Uterus (tissue), 4 donors: ENCODE measurements around the gene PLA2G2D. TPM values are rescaled to one million over a fixed set of nuclear protein-coding genes. Genes with fewer than 3 reads are reported as not detected.

ENCODE experiments used
- DNase-seq, 2 donors: peaks; one replicate each; pipeline ENCODE4 v3.0.0-alpha.2; 2019 to 2020
- H3K27ac ChIP-seq, 2 donors: fragments of 200-600 bp; sonication (generic); 1 replicate in 1 of 2; 2 replicates in 1 of 2; pipeline ENCODE4 v1.5.1; 2016 to 2018
- H3K27me3 ChIP-seq, 2 donors: fragments of 200-600 bp; sonication (generic); one replicate each; pipeline ENCODE4 v1.5.1; 2018 to 2019; ENCODE audit warnings: control low read depth in 1 of 2
- H3K36me3 ChIP-seq, 2 donors: fragments of 200-600 bp; sonication (generic); one replicate each; pipeline ENCODE4 v1.5.1; 2019; ENCODE audit warnings: control low read depth in 1 of 2
- H3K4me1 ChIP-seq, 2 donors: fragments of 200-600 bp; sonication (generic); one replicate each; pipeline ENCODE4 v1.5.1; 2018 to 2019; ENCODE audit warnings: control low read depth in 1 of 2
- H3K4me3 ChIP-seq, 2 donors: fragments of 200-600 bp; sonication (generic); 1 replicate in 1 of 2; 2 replicates in 1 of 2; pipeline ENCODE4 v1.5.1; 2018 to 2019; ENCODE audit warnings: mild to moderate bottlenecking in 1 of 2
- H3K9me3 ChIP-seq, 2 donors: fragments of 200-600 bp; sonication (generic); one replicate each; pipeline ENCODE4 v1.5.1; 2019; ENCODE audit warnings: control low read depth in 1 of 2
- POLR2A ChIP-seq, 2 donors: fragments of 450-650 bp; IDR thresholded peaks; one replicate each; pipeline ENCODE4 v1.6.1; 2016; ENCODE audit warnings: antibody characterized with exemption in 2 of 2, mild to moderate bottlenecking in 1 of 2, moderate library complexity in 1 of 2
- intact Hi-C: fragments of 100-400 bp; cut with DNase I; formaldehyde crosslinking; loops from one replicate; pipeline ENCODE4 v1.15.1; 2023; ENCODE audit warnings: low total_unique reads
- total RNA-seq, 4 donors: library from RNA; depleted of rRNA in 3 of 4; stranded (reverse); fragments of >200 nt in 3 of 4; gene quantifications; one replicate each; pipeline versions ENCODE4 v1.1.0 to v1.2.4, GENCODE V29; 2014 to 2023
- TF ChIP-seq, protein P1 (sequence below), 4 experiments: fragments of 200-600 bp in 2 of 4; fragments of 450-650 bp in 2 of 4; sonication (generic) in 2 of 4; IDR thresholded peaks; one replicate each; pipeline ENCODE4 v1.5.1; 2016 to 2019; ENCODE audit warnings: antibody characterized with exemption in 4 of 4, mild to moderate bottlenecking in 2 of 4, moderate library complexity in 1 of 4
- donor health status: DM: yes; HTN: yes; CAD: no.

Gene PLA2G2D
- total RNA-seq, 4 donors from 2014 or later, result not detected

- intact Hi-C loops, result no loop called here
- Histone ChIP-seq H3K27me3 (no peaks in the 10 kb centered on the region), H3K27ac (peak overlapping the region; percentile 6 to 16), H3K4me3 (no peak overlapping the region), H3K4me1 (no peaks in the 10 kb centered on the region), H3K36me3 (no peaks in the 10 kb centered on the region), H3K9me3 (no peaks in the 10 kb centered on the region)
- no peak for TF ChIP-seq POLR2A (IDR thresholded peaks at IDR 0.05)
- TF ChIP-seq, protein P1, sequence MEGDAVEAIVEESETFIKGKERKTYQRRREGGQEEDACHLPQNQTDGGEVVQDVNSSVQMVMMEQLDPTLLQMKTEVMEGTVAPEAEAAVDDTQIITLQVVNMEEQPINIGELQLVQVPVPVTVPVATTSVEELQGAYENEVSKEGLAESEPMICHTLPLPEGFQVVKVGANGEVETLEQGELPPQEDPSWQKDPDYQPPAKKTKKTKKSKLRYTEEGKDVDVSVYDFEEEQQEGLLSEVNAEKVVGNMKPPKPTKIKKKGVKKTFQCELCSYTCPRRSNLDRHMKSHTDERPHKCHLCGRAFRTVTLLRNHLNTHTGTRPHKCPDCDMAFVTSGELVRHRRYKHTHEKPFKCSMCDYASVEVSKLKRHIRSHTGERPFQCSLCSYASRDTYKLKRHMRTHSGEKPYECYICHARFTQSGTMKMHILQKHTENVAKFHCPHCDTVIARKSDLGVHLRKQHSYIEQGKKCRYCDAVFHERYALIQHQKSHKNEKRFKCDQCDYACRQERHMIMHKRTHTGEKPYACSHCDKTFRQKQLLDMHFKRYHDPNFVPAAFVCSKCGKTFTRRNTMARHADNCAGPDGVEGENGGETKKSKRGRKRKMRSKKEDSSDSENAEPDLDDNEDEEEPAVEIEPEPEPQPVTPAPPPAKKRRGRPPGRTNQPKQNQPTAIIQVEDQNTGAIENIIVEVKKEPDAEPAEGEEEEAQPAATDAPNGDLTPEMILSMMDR (IDR thresholded peaks at IDR 0.05), result no peak
- DNase-seq, result no peak
These were observed 23.5 kb downstream of the PLA2G2D start for GRCh38 chr1:20095564-20096434.

GRCh38 chr1:20093940-20094391 is 25.4 kb downstream of the PLA2G2D start:
- Histone ChIP-seq H3K27ac (peak overlapping the region; percentile 59 to 67), H3K4me1 (no peaks in the 10 kb centered on the region)
- intact Hi-C loops, result no loop called here

DNA sequence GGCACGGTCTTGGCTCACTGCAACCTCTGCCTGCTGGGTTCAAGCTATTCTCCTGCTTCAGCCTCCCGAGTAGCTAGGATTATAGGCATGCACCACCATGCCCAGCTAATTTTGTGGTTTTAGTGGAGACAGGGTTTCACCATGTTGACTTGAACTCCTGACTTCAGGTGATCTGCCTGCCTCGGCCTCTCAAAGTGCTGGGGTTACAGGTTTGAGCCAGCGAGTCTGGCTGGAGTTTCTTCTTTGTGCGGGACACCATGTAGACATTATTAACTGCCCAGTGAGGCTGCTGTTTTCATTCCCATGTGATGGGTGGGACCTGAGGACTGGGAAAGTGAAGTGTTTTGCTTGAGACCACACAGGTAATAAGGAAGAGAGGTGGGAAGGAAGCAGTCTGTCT is 26.0 kb downstream of the PLA2G2D start:
- Histone ChIP-seq H3K9me3 (no peaks in the 10 kb centered on the region), H3K27me3 (no peaks in the 10 kb centered on the region), H3K36me3 (no peaks in the 10 kb centered on the region), H3K4me3 (no peak overlapping the region), H3K27ac (peak overlapping the region; percentile 59 to 67), H3K4me1 (no peaks in the 10 kb centered on the region)
- intact Hi-C loops, result no loop called here
- no peak for TF ChIP-seq POLR2A (IDR thresholded peaks at IDR 0.05)
- TF ChIP-seq, protein P1 (IDR thresholded peaks at IDR 0.05), result no peak
- DNase-seq, result no peak

More at GRCh38 chr1:20093940-20094391, 25.4 kb downstream of the PLA2G2D start:
- H3K27me3 ChIP-seq, result no peaks in the 10 kb centered on the region
- peak; percentile 70 to 79 for DNase-seq
- TF ChIP-seq, protein P1 (IDR thresholded peaks at IDR 0.05), result no peak
- no peak for TF ChIP-seq POLR2A (IDR thresholded peaks at IDR 0.05)
- no peaks in the 10 kb centered on the region for H3K36me3 ChIP-seq
- H3K4me3 ChIP-seq, result no peak overlapping the region
- H3K9me3 ChIP-seq, result no peaks in the 10 kb centered on the region

GRCh38 chr1:20090641-20091040 is 28.7 kb downstream of the PLA2G2D start:
- TF ChIP-seq, protein P1 (IDR thresholded peaks at IDR 0.05), result no peak
- no peak for TF ChIP-seq POLR2A (IDR thresholded peaks at IDR 0.05)
- Histone ChIP-seq H3K27me3 (no peaks in the 10 kb centered on the region), H3K27ac (no peak overlapping the region), H3K9me3 (no peaks in the 10 kb centered on the region), H3K4me1 (no peaks in the 10 kb centered on the region), H3K4me3 (no peak overlapping the region), H3K36me3 (no peaks in the 10 kb centered on the region)
- intact Hi-C loops, result no loop called here
- DNase-seq, result no peak

- Histone ChIP-seq H3K27me3 (no peaks in the 10 kb centered on the region), H3K4me1 (no peaks in the 10 kb centered on the region), H3K4me3 (no peak overlapping the region), H3K9me3 (no peaks in the 10 kb centered on the region), H3K27ac (no peak overlapping the region), H3K36me3 (no peaks in the 10 kb centered on the region)
- no peak for TF ChIP-seq POLR2A (IDR thresholded peaks at IDR 0.05)
- TF ChIP-seq, protein P1 (IDR thresholded peaks at IDR 0.05), result no peak
- DNase-seq, result no peak
- intact Hi-C loops, result no loop called here
These were observed 29.2 kb downstream of the PLA2G2D start for GRCh38 chr1:20090119-20090518.
